Stimulated activated CD8-positive, alpha-beta memory T cell treated with anti-CD3 and anti-CD28 coated beads, Interleukin-7, amount 100 ng/mL, for 1 hour (primary cell): Measurements from ENCODE around the gene ZNF76.
"Not testable (repeated sequence)": the region's sequence is repeated elsewhere in the genome, so short reads cannot be mapped to it uniquely, and the experiment has no call there.

ENCODE experiments used
- DNase-seq, 2 donors: peaks; one replicate each; pipeline ENCODE4 v3.0.0-alpha.2; 2020; ENCODE audit warnings: low read depth in 2 of 2

Gene ZNF76

DNA sequence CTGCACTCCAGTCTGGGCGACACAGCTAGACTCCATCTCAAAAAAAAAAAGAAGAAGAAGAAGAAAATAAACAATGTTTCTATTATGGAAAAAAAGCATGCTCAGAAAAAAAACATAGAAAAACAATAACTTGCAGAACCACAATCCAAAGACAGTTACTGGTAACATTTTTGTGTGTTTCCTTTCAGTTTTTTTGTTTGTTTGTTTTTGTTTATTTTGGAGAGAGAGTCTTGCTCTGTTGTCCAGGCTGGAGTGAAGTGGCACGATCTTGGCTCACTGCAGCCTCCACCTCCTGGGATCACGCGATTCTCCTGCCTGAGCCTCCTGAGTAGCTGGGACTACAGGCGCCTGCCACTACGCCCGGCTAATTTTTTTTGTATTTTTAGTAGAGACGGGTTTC lies 69.4 kb downstream of the ZNF76 start:
- not testable (repeated sequence) for DNase-seq

GRCh38 chr6:35330541-35331119 lies 71.1 kb downstream of the ZNF76 start:
- DNase-seq = no peak

DNA sequence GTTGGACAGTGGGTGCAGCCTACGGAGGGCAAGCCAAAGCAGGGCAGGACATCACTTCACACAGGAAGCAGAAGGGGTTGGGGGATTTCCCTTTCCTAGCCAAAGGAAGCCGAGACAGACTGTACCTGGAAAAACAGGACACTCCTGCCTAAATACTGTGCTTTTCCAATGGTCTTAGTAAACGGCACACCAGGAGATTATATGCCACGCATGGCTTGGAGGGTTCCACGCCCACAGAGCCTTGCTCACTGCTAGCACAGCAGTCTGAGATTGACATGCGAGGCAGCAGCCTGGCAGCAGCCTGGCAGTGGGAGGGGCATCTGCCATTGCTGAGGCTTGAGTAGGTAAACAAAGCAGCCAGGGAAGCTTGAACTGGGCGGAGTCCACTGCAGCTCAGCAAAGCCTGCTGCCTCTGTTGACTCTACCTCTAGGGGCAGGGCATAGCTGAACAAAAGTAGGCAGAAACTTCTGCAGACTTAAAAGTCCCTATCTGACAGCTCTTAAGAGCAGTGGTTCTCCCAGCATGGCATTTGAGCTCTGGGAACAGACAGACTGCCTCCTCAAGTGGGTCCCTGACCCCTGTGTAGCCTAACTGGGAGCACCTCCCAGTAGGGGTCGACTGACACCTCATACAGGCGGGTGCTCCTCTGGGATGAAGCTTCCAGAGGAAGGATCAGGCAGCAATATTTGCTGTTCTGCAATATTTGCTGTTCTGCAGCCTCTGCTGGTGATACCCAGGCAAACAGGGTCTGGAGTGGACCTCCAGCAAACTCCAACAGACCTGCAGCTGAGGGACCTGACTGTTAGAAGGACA lies 72.7 kb downstream of the ZNF76 start:
- peak; percentile 32 for DNase-seq

- DNase-seq = no peak
Observed at GRCh38 chr6:35341557-35341956, 82.0 kb downstream of the ZNF76 start.

DNA sequence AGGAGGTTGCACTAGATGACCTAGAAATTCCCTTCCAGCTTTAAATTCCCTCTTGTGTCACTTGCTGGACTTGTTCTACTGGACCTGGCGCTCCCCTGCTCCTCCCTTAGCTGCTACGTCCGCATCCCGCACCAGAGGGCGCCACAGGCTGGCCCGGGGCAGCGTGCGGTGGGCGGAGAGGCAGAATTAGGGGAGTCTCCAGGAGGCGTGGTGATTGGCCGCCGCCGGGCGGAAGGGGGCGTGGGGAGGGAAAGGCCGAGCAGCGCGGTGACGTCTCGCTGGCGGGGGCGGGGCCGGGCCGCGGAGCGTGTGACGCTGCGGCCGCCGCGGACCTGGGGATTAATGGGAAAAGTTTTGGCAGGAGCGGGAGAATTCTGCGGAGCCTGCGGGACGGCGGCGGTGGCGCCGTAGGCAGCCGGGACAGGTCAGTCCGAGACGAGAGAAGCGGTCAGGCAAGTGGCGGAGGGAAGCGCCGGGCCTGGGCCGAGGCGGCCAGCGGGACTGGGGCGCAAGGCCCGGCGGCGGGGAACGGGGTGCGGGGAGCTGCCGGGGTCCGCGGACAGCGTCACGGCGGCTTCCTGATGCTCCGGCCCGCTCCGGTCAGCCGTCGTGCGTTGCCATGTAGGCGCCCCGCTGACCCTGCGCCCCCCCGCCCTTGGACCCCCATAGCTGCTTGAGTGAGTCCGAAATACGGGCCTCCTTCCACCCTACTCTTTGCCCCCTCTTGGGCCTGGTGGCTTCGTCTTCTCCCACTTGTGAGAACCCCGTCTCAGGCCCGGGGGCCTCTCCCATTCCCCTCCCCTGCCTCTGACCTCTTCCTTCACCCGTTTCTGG lies 82.9 kb downstream of the ZNF76 start, which contains the start of gene PPARD:
TSS of gene PPARD (plus strand) at position 301 of the 834 bp plus-strand sequence. CDS start 68,530 bp downstream, outside the sequence.
- peak; percentile 95 to 96 for DNase-seq

DNA sequence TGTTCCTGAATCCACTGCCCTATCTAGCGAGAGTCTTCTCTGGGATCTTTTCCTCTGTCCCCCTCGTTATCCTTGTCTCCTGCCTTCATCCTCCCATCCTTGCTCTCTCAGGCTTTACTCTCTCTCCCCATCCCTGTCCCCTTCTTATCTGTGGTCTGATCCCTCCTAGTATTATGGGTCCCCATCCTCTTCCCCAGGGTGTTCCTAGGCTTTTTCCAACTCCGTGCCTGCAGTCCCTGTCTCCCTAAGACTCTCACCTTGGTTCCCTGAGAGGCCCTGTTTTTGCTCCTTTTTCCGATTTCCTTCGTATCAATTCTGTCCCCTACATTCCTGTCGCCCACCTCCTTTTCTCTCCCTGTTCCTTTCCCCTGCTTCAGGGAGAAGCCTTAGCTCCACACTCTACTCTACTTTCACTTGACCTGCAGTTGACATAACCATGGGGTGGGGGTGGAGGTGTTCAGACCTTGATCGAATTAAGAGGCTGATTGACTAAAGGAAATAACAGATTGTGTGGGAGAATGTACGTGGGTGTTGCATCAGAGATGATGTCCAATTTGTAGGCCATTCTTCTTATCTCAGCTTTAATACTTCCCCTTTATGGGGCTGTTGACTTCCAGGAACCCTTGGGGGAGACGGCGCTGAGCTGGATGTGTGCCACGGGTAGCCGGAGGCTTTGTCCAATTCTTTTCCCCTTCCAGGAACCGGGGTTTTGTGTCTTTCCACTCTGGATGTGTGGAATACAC lies 83.7 kb downstream of the ZNF76 start:
- DNase-seq = no peak

GRCh38 chr6:35343835-35344550 lies 84.5 kb downstream of the ZNF76 start:
- DNase-seq = no peak
